Ovary (tissue), 3 donors: ENCODE results near the gene NMUR2.

Experiments used
- CTCF ChIP-seq, 3 donors: fragments of 450-650 bp in 2 of 3; fragments of 200-600 bp in 1 of 3; IDR thresholded peaks; one replicate each; pipeline versions ENCODE4 v1.5.1 to v1.8.0; 2016 to 2022; ENCODE audit warnings: antibody characterized with exemption in 3 of 3, mild to moderate bottlenecking in 1 of 3
- POLR2A ChIP-seq: fragments of 450-650 bp; IDR thresholded peaks from one replicate; pipeline ENCODE4 v1.6.1; 2017; ENCODE audit warnings: antibody characterized with exemption, mild to moderate bottlenecking, moderate library complexity
- donor health status: DM: no; HTN: no; CAD: no.

- TF ChIP-seq CTCF (IDR thresholded peaks at IDR 0.05) (no peak), POLR2A (no peak)
Observed at GRCh38 chr5:152422081-152422480, 17.0 kb upstream of the NMUR2 start.
